Measurements from ENCODE around the gene WBP1. TPM values are rescaled to one million over a fixed set of nuclear protein-coding genes. Genes with fewer than 3 reads are reported as not detected.

WBP1 gene
- total RNA-seq, 1 experiment from 2014 or later = 54.8 TPM

- CTCF ChIA-PET = no interaction called here
- H3K36me3 ChIP-seq (ENCODE audit: control insufficient read depth, insufficient read depth, low read length) = peaks cover 3% of the 10 kb centered on the region; the same call in 1 of the 2 replicates
- BruUV-seq (replicated peaks) = no TSS peak
Observed at GRCh38 chr2:74491648-74492544, 33.7 kb downstream of the WBP1 start.

GRCh38 chr2:74493546-74493945 is 35.3 kb downstream of the WBP1 start:
- Mint-ChIP-seq H3K4me3 (ENCODE audit: unreplicated experiment) (no peak overlapping the region), H3K27me3 (ENCODE audit: insufficient read depth, unreplicated experiment) (no peaks in the 10 kb centered on the region), H3K9me3 (ENCODE audit: unreplicated experiment) (no peaks in the 10 kb centered on the region), H3K27ac (ENCODE audit: unreplicated experiment) (no peak overlapping the region), H3K4me1 (ENCODE audit: low read depth, unreplicated experiment) (peaks cover 10% of the 10 kb centered on the region), H3K36me3 (ENCODE audit: insufficient read depth, unreplicated experiment) (peaks cover 42% of the 10 kb centered on the region)
- CTCF ChIA-PET = interaction anchor here (0.6 kb wide), 1 partner anchor 11 kb away, joined by 3 read pairs; the partner anchor contains the start of genes CCDC142 and TTC31
- intact Hi-C loops (cut with micrococcal nuclease; ENCODE audit: unreplicated experiment) = no loop called here
- no peak for DNase-seq
- Histone ChIP-seq H3K27me3 (replicated peaks; ENCODE audit: control insufficient read depth, insufficient read depth, low read length) (no peaks in the 10 kb centered on the region), H3K4me3 (ENCODE audit: low read depth, low read length) (no peak overlapping the region), H3K36me3 (ENCODE audit: control insufficient read depth, insufficient read depth, low read length) (peaks cover 3% of the 10 kb centered on the region; the same call in 1 of the 2 replicates), H3K9me3 (no peaks in the 10 kb centered on the region), H3K4me1 (peaks cover 41% of the 10 kb centered on the region)
- no peak for TF ChIP-seq CTCF (IDR thresholded peaks at IDR 0.05; ENCODE audit: insufficient read depth in 1 of 2, low read depth in 1 of 2, low read length in 1 of 2, severe bottlenecking in 1 of 2, unreplicated experiment in 1 of 2)
- BruUV-seq (replicated peaks) = no TSS peak
- POLR2A ChIA-PET = interaction anchor here (1.2 kb wide), 1 partner anchor 51 kb away, joined by 4 read pairs; no protein-coding TSS in a partner anchor

More at GRCh38 chr2:74491648-74492544, 33.7 kb downstream of the WBP1 start:
- Mint-ChIP-seq H3K27ac (ENCODE audit: unreplicated experiment) (no peak overlapping the region), H3K27me3 (ENCODE audit: insufficient read depth, unreplicated experiment) (no peaks in the 10 kb centered on the region), H3K4me1 (ENCODE audit: low read depth, unreplicated experiment) (peaks cover 13% of the 10 kb centered on the region), H3K9me3 (ENCODE audit: unreplicated experiment) (no peaks in the 10 kb centered on the region), H3K36me3 (ENCODE audit: insufficient read depth, unreplicated experiment) (peaks cover 31% of the 10 kb centered on the region), H3K4me3 (ENCODE audit: unreplicated experiment) (no peak overlapping the region)
- no peak for TF ChIP-seq CTCF (IDR thresholded peaks at IDR 0.05; ENCODE audit: insufficient read depth in 1 of 2, low read depth in 1 of 2, low read length in 1 of 2, severe bottlenecking in 1 of 2, unreplicated experiment in 1 of 2)
- H3K27me3 ChIP-seq (replicated peaks; ENCODE audit: control insufficient read depth, insufficient read depth, low read length) = no peaks in the 10 kb centered on the region
- H3K4me1 ChIP-seq = peaks cover 37% of the 10 kb centered on the region
- POLR2A ChIA-PET = no interaction called here
- no peaks in the 10 kb centered on the region for H3K9me3 ChIP-seq
- intact Hi-C loops (cut with micrococcal nuclease; ENCODE audit: unreplicated experiment) = no loop called here
- H3K4me3 ChIP-seq (ENCODE audit: low read depth, low read length) = no peak overlapping the region
- no peak for DNase-seq

- CTCF ChIA-PET = no interaction called here
- Histone ChIP-seq H3K27me3 (replicated peaks; ENCODE audit: control insufficient read depth, insufficient read depth, low read length) (no peaks in the 10 kb centered on the region), H3K4me1 (peaks cover 35% of the 10 kb centered on the region), H3K9me3 (no peaks in the 10 kb centered on the region), H3K4me3 (ENCODE audit: low read depth, low read length) (no peak overlapping the region), H3K36me3 (ENCODE audit: control insufficient read depth, insufficient read depth, low read length) (peaks cover 3% of the 10 kb centered on the region; the same call in 1 of the 2 replicates)
- Mint-ChIP-seq H3K4me1 (ENCODE audit: low read depth, unreplicated experiment) (no peaks in the 10 kb centered on the region), H3K9me3 (ENCODE audit: unreplicated experiment) (no peaks in the 10 kb centered on the region), H3K27me3 (ENCODE audit: insufficient read depth, unreplicated experiment) (no peaks in the 10 kb centered on the region), H3K27ac (ENCODE audit: unreplicated experiment) (no peak overlapping the region), H3K36me3 (ENCODE audit: insufficient read depth, unreplicated experiment) (peaks cover 44% of the 10 kb centered on the region), H3K4me3 (ENCODE audit: unreplicated experiment) (no peak overlapping the region)
- no TSS peak for BruUV-seq (replicated peaks)
- no peak for DNase-seq
- no peak for TF ChIP-seq CTCF (IDR thresholded peaks at IDR 0.05; ENCODE audit: insufficient read depth in 1 of 2, low read depth in 1 of 2, low read length in 1 of 2, severe bottlenecking in 1 of 2, unreplicated experiment in 1 of 2)
- intact Hi-C loops (cut with micrococcal nuclease; ENCODE audit: unreplicated experiment) = no loop called here
- POLR2A ChIA-PET = interaction anchor here (0.9 kb wide), 1 partner anchor 37 kb away, joined by 3 read pairs; the partner anchor contains the start of gene WBP1
Observed at GRCh38 chr2:74495440-74495839, 37.2 kb downstream of the WBP1 start.

All from Caco-2 (cell line).